HepG2 (cell line): ENCODE results near the gene SLC25A48. TPM values are rescaled to one million over a fixed set of nuclear protein-coding genes. Genes with fewer than 3 reads are reported as not detected.

ENCODE experiments used
- ATAD3A ChIP-seq: sonication (generic); formaldehyde crosslinking; IDR thresholded peaks from 2 replicates; pipeline ENCODE4 v1.4.0; 2020; ENCODE audit warnings: missing genetic modification reagents
- ATF1 ChIP-seq: IDR thresholded peaks from 2 replicates; pipeline ENCODE4 v1.6.1; 2016; ENCODE audit warnings: mild to moderate bottlenecking, control low read depth
- BORCS8-MEF2B ChIP-seq: sonication (generic); formaldehyde crosslinking; IDR thresholded peaks from 2 replicates; pipeline ENCODE4 v1.8.0; 2022; ENCODE audit warnings: mild to moderate bottlenecking, missing genetic modification reagents
- CBX1 ChIP-seq: IDR thresholded peaks from one replicate; pipeline ENCODE4 v1.6.1; 2016; ENCODE audit warnings: antibody characterized with exemption, low read depth
- CEBPG ChIP-seq: IDR thresholded peaks from 2 replicates; pipeline ENCODE4 v1.6.1; 2016
- FIP1L1 ChIP-seq: fragments of 200-400 bp; formaldehyde crosslinking; IDR thresholded peaks from 2 replicates; pipeline ENCODE4 v1.6.1; 2018; ENCODE audit warnings: low read depth, mild to moderate bottlenecking, low read length, moderate library complexity, borderline replicate concordance; ENCODE audit not compliant: insufficient read depth
- KMT2A ChIP-seq: sonication (generic); formaldehyde crosslinking; IDR thresholded peaks from 2 replicates; pipeline ENCODE4 v1.4.0; 2020; ENCODE audit warnings: missing genetic modification reagents
- MAFK ChIP-seq, 2 experiments: IDR thresholded peaks in 1 of 2; conservative IDR thresholded peaks in 1 of 2; 2 replicates each; pipeline ENCODE4 v1.6.1; 2011; ENCODE audit warnings: improper control_type of control experiment in 2 of 2, low read length in 2 of 2
- PHF5A ChIP-seq: IDR thresholded peaks from one replicate; pipeline ENCODE4 v1.6.1; 2018; ENCODE audit warnings: low read depth, missing genetic modification reagents; ENCODE audit not compliant: unreplicated experiment
- SMARCE1 ChIP-seq: fragments of 450-650 bp; IDR thresholded peaks from 2 replicates; pipeline ENCODE4 v1.6.1; 2017; ENCODE audit warnings: borderline replicate concordance
- YY1 ChIP-seq: IDR thresholded peaks from 2 replicates; pipeline ENCODE4 v1.6.1; 2011; ENCODE audit warnings: low read length, low read depth, moderate library complexity, mild to moderate bottlenecking; ENCODE audit not compliant: insufficient read depth, insufficient replicate concordance
- ZC3H4 ChIP-seq: sonication (generic); formaldehyde crosslinking; IDR thresholded peaks from 2 replicates; pipeline ENCODE4 v1.4.0; 2020; ENCODE audit warnings: missing genetic modification reagents, borderline replicate concordance
- ZEB1 ChIP-seq: IDR thresholded peaks from 2 replicates; pipeline ENCODE4 v1.6.1; 2012; ENCODE audit warnings: mild to moderate bottlenecking, low read depth, inconsistent platforms; ENCODE audit not compliant: insufficient replicate concordance
- ZNF143 ChIP-seq: sonication (generic); formaldehyde crosslinking; IDR thresholded peaks from 2 replicates; pipeline ENCODE4 v1.4.0; 2020; ENCODE audit warnings: missing genetic modification reagents
- ZNF546 ChIP-seq: sonication (generic); formaldehyde crosslinking; conservative IDR thresholded peaks from 2 replicates; pipeline ENCODE4 v1.8.1; 2023; ENCODE audit warnings: mild to moderate bottlenecking, missing genetic modification reagents
- ZNF549 ChIP-seq: sonication (generic); formaldehyde crosslinking; IDR thresholded peaks from 2 replicates; pipeline ENCODE4 v1.5.0; 2020; ENCODE audit warnings: missing genetic modification reagents
- ZNF616 ChIP-seq: sonication (generic); formaldehyde crosslinking; IDR thresholded peaks from 2 replicates; pipeline ENCODE4 v1.5.0; 2020; ENCODE audit warnings: low read depth, mild to moderate bottlenecking, missing genetic modification reagents
- ZNF7 ChIP-seq: IDR thresholded peaks from 2 replicates; pipeline ENCODE4 v1.6.1; 2016; ENCODE audit warnings: missing biosample characterization, missing genetic modification reagents
- ZNF790 ChIP-seq: sonication (generic); formaldehyde crosslinking; IDR thresholded peaks from 2 replicates; pipeline ENCODE4 v1.8.0; 2022; ENCODE audit warnings: missing genetic modification reagents, mild to moderate bottlenecking, borderline replicate concordance
- polyA plus RNA-seq, 8 experiments: library from polyadenylated mRNA; depleted of rRNA in 3 of 8; stranded (reverse) in 7 of 8; unstranded in 1 of 8; fragments of >200 nt; fragmentation: Illumina TruSeq in 4 of 8; extraction: Trizol in 4 of 8; gene quantifications; 2 replicates each; pipeline versions ENCODE4 v1.2.1 to v1.2.3, GENCODE V29; 2011 to 2016; ENCODE audit warnings: low read depth in 4 of 8, missing spikeins in 1 of 8, mixed read lengths in 1 of 8; ENCODE audit not compliant: insufficient read depth in 1 of 8
- total RNA-seq, 5 experiments: library from RNA; depleted of rRNA; stranded (reverse); fragments of >200 nt; fragmentation: Illumina TruSeq; extraction: Trizol; gene quantifications; 2 replicates each; pipeline ENCODE4 v1.2.3, GENCODE V29; 2016; ENCODE audit warnings: low read depth in 1 of 5
- TF ChIP-seq, protein P1 (sequence below): IDR thresholded peaks from 2 replicates; pipeline ENCODE4 v1.6.1; 2018; ENCODE audit warnings: missing genetic modification reagents, mild to moderate bottlenecking, missing compliant biosample characterization
- TF ChIP-seq, protein P2 (sequence below): sonication (generic); formaldehyde crosslinking; conservative IDR thresholded peaks from 2 replicates; pipeline ENCODE4 v1.4.0; 2020; ENCODE audit warnings: missing genetic modification reagents
- TF ChIP-seq, protein P3 (sequence below): sonication (generic); formaldehyde crosslinking; IDR thresholded peaks from 2 replicates; pipeline ENCODE4 v1.4.0; 2020; ENCODE audit warnings: missing genetic modification reagents
- TF ChIP-seq, protein P4 (sequence below): sonication (generic); formaldehyde crosslinking; IDR thresholded peaks from 2 replicates; pipeline ENCODE4 v1.5.0; 2020; ENCODE audit warnings: mild to moderate bottlenecking, missing genetic modification reagents, borderline replicate concordance

The SLC25A48 gene
- total and polyA plus RNA-seq, 2 of the 13 experiments (the other 11 are each of a cell fraction or from before 2014, with no cell fraction given) = 0.17 to 4.5 TPM

DNA sequence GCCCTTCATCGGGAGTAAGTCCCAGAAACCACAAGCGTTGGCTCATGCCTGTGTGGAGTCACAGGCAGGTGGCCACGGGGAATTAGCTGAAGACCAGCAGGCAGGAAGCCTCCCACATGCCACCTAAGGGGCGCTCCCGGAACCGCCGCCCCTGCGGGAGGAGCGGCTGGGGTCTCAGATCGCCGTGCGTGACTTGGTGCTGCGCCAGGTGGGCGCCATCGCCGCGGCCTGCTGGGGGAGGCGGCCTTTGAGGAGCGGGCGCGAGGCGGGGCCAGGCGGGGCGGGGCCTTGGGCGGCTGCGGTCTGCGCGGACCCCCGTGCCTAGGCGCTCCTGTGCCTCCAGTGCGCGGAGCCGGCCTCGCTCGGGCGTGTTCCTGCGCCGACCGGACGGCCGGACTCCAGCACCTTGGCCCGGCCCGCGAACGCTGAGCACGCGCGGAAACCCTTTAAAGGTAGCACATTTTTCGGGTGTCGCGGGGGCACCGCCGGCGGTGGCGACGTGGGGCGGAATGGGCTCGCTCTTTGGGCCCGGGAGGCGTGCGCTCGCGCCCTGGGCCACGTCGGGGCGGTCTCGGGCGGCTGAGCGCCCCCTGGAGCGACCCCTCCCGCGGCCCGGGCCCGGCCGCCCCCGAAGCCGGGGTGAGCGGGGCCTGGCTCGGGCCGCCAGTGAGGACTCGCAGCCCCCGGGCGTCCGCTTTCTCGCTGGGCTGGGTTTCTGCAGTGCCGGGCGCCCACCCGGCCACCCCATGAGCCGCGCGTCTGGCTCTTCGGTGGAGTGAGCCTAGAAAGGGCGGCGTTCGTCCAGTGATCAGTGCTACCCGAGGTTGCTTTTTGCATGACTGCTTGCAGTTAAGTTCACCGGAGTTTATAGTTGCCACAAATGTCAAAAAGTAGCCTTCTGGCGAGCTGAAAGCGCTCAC is 95.8 kb downstream of the SLC25A48 start (continued):
- no peak for TF ChIP-seq FIP1L1
- no peak for TF ChIP-seq ZNF7 (CRISPR knock-in tag)
- peak; percentile 68 for TF ChIP-seq ZEB1
- TF ChIP-seq ATF1 (CRISPR knock-in tag) = no peak
- TF ChIP-seq PHF5A = no peak
- TF ChIP-seq ATAD3A (CRISPR knock-in tag) = no peak
- TF ChIP-seq ZNF790 (CRISPR knock-in tag) = no peak
- no peak for TF ChIP-seq CEBPG (CRISPR knock-in tag)
- TF ChIP-seq, protein P1, sequence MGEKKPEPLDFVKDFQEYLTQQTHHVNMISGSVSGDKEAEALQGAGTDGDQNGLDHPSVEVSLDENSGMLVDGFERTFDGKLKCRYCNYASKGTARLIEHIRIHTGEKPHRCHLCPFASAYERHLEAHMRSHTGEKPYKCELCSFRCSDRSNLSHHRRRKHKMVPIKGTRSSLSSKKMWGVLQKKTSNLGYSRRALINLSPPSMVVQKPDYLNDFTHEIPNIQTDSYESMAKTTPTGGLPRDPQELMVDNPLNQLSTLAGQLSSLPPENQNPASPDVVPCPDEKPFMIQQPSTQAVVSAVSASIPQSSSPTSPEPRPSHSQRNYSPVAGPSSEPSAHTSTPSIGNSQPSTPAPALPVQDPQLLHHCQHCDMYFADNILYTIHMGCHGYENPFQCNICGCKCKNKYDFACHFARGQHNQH (CRISPR knock-in tag) = no peak
- peak; percentile 80 for TF ChIP-seq YY1
- TF ChIP-seq ZNF549 (CRISPR knock-in tag) = no peak
- TF ChIP-seq KMT2A (CRISPR knock-in tag) = no peak; the same call in 1 of the 2 replicates
- no peak for TF ChIP-seq ZNF546 (CRISPR knock-in tag)
- TF ChIP-seq BORCS8-MEF2B (CRISPR knock-in tag) = no peak; the same call in 1 of the 2 replicates
- TF ChIP-seq, protein P2, sequence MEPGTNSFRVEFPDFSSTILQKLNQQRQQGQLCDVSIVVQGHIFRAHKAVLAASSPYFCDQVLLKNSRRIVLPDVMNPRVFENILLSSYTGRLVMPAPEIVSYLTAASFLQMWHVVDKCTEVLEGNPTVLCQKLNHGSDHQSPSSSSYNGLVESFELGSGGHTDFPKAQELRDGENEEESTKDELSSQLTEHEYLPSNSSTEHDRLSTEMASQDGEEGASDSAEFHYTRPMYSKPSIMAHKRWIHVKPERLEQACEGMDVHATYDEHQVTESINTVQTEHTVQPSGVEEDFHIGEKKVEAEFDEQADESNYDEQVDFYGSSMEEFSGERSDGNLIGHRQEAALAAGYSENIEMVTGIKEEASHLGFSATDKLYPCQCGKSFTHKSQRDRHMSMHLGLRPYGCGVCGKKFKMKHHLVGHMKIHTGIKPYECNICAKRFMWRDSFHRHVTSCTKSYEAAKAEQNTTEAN (CRISPR knock-in tag) = no peak
- TF ChIP-seq, protein P3, sequence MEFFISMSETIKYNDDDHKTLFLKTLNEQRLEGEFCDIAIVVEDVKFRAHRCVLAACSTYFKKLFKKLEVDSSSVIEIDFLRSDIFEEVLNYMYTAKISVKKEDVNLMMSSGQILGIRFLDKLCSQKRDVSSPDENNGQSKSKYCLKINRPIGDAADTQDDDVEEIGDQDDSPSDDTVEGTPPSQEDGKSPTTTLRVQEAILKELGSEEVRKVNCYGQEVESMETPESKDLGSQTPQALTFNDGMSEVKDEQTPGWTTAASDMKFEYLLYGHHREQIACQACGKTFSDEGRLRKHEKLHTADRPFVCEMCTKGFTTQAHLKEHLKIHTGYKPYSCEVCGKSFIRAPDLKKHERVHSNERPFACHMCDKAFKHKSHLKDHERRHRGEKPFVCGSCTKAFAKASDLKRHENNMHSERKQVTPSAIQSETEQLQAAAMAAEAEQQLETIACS (CRISPR knock-in tag) = no peak; the same call in 1 of the 2 replicates
- TF ChIP-seq ZC3H4 (CRISPR knock-in tag) = no peak
- TF ChIP-seq ZNF616 (CRISPR knock-in tag) = no peak
- TF ChIP-seq SMARCE1 = no peak
- TF ChIP-seq, protein P4, sequence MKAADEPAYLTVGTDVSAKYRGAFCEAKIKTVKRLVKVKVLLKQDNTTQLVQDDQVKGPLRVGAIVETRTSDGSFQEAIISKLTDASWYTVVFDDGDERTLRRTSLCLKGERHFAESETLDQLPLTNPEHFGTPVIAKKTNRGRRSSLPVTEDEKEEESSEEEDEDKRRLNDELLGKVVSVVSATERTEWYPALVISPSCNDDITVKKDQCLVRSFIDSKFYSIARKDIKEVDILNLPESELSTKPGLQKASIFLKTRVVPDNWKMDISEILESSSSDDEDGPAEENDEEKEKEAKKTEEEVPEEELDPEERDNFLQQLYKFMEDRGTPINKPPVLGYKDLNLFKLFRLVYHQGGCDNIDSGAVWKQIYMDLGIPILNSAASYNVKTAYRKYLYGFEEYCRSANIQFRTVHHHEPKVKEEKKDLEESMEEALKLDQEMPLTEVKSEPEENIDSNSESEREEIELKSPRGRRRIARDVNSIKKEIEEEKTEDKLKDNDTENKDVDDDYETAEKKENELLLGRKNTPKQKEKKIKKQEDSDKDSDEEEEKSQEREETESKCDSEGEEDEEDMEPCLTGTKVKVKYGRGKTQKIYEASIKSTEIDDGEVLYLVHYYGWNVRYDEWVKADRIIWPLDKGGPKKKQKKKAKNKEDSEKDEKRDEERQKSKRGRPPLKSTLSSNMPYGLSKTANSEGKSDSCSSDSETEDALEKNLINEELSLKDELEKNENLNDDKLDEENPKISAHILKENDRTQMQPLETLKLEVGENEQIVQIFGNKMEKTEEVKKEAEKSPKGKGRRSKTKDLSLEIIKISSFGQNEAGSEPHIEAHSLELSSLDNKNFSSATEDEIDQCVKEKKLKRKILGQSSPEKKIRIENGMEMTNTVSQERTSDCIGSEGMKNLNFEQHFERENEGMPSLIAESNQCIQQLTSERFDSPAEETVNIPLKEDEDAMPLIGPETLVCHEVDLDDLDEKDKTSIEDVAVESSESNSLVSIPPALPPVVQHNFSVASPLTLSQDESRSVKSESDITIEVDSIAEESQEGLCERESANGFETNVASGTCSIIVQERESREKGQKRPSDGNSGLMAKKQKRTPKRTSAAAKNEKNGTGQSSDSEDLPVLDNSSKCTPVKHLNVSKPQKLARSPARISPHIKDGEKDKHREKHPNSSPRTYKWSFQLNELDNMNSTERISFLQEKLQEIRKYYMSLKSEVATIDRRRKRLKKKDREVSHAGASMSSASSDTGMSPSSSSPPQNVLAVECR (CRISPR knock-in tag) = peak; percentile 60; the same call in 1 of the 2 replicates
- TF ChIP-seq MAFK (conservative IDR thresholded peaks at IDR 0.05 in 1 of 2, IDR thresholded peaks at IDR 0.05 in 1 of 2; ENCODE audit: low read length in 2 of 2) = no peak
- no peak for TF ChIP-seq CBX1
- TF ChIP-seq ZNF143 (CRISPR knock-in tag) = no peak
